ENCODE data around the gene CBFA2T2. TPM values are rescaled to one million over a fixed set of nuclear protein-coding genes. Genes with fewer than 3 reads are reported as not detected.
"Not testable (repeated sequence)": the region's sequence is repeated elsewhere in the genome, so short reads cannot be mapped to it uniquely, and the experiment has no call there.

Gene CBFA2T2
- total and polyA plus RNA-seq, 2 donors (not counting 1 experiment from before 2014, with no cell fraction given): 26.9 to 30.0 TPM

- TF ChIP-seq EZH2 (IDR thresholded peaks at IDR 0.05; ENCODE audit: borderline replicate concordance, insufficient read depth, low read depth, low read length, poor library complexity, severe bottlenecking): no peak
- no peak for TF ChIP-seq CTCF (IDR thresholded peaks at IDR 0.05)
- Histone ChIP-seq H3K27ac (ENCODE audit: low read length in 2 of 2) (no peak overlapping the region), H3K27me3 (replicated peaks in 1 of 4; ENCODE audit: control extremely low read depth in 1 of 4, control insufficient read depth in 3 of 4, insufficient read depth in 4 of 4, low read length in 3 of 4) (no peaks in the 10 kb centered on the region), H3K9ac (ENCODE audit: low read length) (no peak overlapping the region), H3K9me3 (ENCODE audit: control extremely low read depth in 1 of 3, control insufficient read depth in 2 of 3, insufficient read depth in 1 of 3, low read length in 2 of 3) (no peaks in the 10 kb centered on the region), H3K79me2 (ENCODE audit: control insufficient read depth, insufficient read depth, low read length) (no peaks in the 10 kb centered on the region), H3K4me2 (replicated peaks; ENCODE audit: low read depth, low read length, poor library complexity, severe bottlenecking) (no peak overlapping the region), H3K36me3 (replicated peaks in 1 of 2; ENCODE audit: control extremely low read depth in 1 of 2, control insufficient read depth in 1 of 2, extremely low read depth in 1 of 2, insufficient read depth in 2 of 2, low read length in 1 of 2) (peaks cover 0 to 34% of the 10 kb centered on the region in 2 experiments), H4K20me1 (ENCODE audit: control insufficient read depth, insufficient read depth, low read length, poor library complexity, severe bottlenecking) (no peaks in the 10 kb centered on the region), H3K4me3 (ENCODE audit: control extremely low read depth in 1 of 5, extremely low read depth in 1 of 5, insufficient read depth in 1 of 5, low read depth in 2 of 5, low read length in 4 of 5) (no peak overlapping the region), H3K4me1 (ENCODE audit: control insufficient read depth in 2 of 2, insufficient read depth in 2 of 2, low read length in 2 of 2) (no peaks in the 10 kb centered on the region), H2AFZ (ENCODE audit: insufficient read depth, low read depth, low read length, poor library complexity, severe bottlenecking) (no peak overlapping the region)
- H3K4me1 Mint-ChIP-seq: peaks cover 4% of the 10 kb centered on the region
- DNase-seq: no peak
- POLR2A ChIA-PET: no interaction called here
- no peak overlapping the region for H3K27ac Mint-ChIP-seq
- no peaks in the 10 kb centered on the region for H3K27me3 Mint-ChIP-seq
- H3K9me3 Mint-ChIP-seq (ENCODE audit: insufficient read depth): no peaks in the 10 kb centered on the region
- 97% methylated on average over 3 of the region's 5 CpGs for WGBS (ENCODE audit: insufficient coverage)
- intact Hi-C loops (cut with micrococcal nuclease): no loop called here
- CTCF ChIA-PET: no interaction called here
- ATAC-seq (ENCODE audit: low read depth): no peak
- H3K4me3 Mint-ChIP-seq: no peak overlapping the region
These were observed 156.3 kb downstream of the CBFA2T2 start for GRCh38 chr20:33646191-33646590.

DNA sequence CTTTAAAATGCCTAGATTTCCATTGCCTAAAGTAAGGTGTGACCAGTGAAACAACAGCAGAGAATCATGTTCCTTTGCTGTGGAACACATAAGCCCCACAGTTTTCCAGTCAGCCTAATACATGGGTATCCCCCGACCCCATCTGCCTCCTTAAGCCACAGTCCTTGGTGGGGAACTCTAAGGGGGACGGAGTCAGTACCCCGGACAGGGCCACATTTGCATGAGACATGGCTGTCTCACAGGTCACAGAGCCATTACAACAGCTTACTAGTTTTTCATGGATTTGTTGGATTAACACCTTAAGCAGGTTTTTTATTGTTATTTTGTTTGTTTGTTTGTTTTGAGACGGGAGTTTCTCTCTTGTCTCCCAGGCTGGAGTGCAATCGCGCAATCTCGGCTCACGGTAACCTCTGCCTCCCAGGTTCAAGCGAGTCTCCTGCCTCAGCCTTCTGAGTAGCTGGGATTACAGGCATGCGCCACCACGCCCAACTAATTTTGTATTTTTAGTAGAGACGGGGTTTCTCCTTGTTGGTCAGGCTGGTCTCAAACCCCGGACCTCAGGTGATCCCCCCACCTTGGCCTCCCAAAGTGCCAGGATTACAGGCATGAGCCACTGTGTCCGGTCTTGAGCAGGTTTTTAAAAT, 157.2 kb downstream of the CBFA2T2 start:
- WGBS (ENCODE audit: insufficient coverage): 95% methylated on average over 9 of the region's 14 CpGs
- ATAC-seq (ENCODE audit: low read depth); intact Hi-C loops (cut with micrococcal nuclease); H3K4me2 ChIP-seq (replicated peaks; ENCODE audit: low read depth, low read length, poor library complexity, severe bottlenecking); H4K20me1 ChIP-seq (ENCODE audit: control insufficient read depth, insufficient read depth, low read length, poor library complexity, severe bottlenecking); H3K9ac ChIP-seq (ENCODE audit: low read length); H3K27ac ChIP-seq (ENCODE audit: low read length in 2 of 2); H3K4me1 ChIP-seq (ENCODE audit: control insufficient read depth in 2 of 2, insufficient read depth in 2 of 2, low read length in 2 of 2); H3K4me3 ChIP-seq (ENCODE audit: control extremely low read depth in 1 of 5, extremely low read depth in 1 of 5, insufficient read depth in 1 of 5, low read depth in 2 of 5, low read length in 4 of 5); H3K4me1 Mint-ChIP-seq; H3K9me3 ChIP-seq (ENCODE audit: control extremely low read depth in 1 of 3, control insufficient read depth in 2 of 3, insufficient read depth in 1 of 3, low read length in 2 of 3); CTCF ChIA-PET; H3K27me3 ChIP-seq (replicated peaks in 1 of 4; ENCODE audit: control extremely low read depth in 1 of 4, control insufficient read depth in 3 of 4, insufficient read depth in 4 of 4, low read length in 3 of 4); POLR2A ChIA-PET; DNase-seq; H3K79me2 ChIP-seq (ENCODE audit: control insufficient read depth, insufficient read depth, low read length); H3K27me3 Mint-ChIP-seq; H3K4me3 Mint-ChIP-seq; H3K9me3 Mint-ChIP-seq (ENCODE audit: insufficient read depth); H2AFZ ChIP-seq (ENCODE audit: insufficient read depth, low read depth, low read length, poor library complexity, severe bottlenecking); H3K27ac Mint-ChIP-seq: not testable (repeated sequence)
- H3K36me3 ChIP-seq (replicated peaks in 1 of 2; ENCODE audit: control extremely low read depth in 1 of 2, control insufficient read depth in 1 of 2, extremely low read depth in 1 of 2, insufficient read depth in 2 of 2, low read length in 1 of 2): peaks cover 0 to 28% of the 10 kb centered on the region in 2 experiments

Measured in B cell (primary cell).